CD4-positive, alpha-beta T cell treated with Interferon gamma for 1 hour (primary cell): ENCODE measurements around the gene BCR.

Experiments
- DNase-seq: peaks from one replicate; pipeline ENCODE4 v3.0.0-alpha.2; 2020

BCR gene

DNA sequence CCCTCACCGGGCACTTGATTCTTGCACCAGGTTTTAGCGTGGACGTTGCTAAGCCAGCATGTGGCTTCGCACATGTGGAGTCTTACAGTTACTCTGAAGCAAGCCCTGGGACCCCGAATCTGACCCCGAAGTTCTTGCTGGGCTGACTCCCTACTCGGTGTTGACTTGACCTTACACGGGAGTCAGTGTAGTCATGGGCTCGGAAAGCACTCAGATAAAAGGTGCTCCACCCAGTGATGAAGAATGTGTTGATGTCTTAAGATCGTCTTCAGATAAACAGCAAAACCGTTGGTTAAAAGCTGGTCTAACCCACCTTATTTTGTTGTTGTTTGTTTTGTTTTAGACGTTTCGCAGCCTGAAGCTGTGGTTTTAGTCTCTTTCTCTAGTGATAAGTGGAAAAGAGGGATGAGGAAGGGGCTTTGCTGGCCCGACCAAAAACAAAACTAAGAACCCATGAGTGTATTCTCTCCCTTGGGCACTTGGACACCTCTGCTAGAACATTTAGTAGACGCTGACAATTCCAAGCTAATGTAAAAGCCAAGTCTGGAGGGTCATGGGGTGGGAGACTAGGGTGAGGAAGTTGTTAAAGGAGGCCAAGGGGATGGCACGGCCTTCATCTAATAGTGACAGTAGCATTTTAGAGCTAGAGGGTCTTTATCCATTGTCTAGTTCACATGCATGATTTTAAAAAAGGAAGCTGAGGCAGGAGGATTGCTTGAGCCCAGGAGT, 69.9 kb downstream of the BCR start:
- DNase-seq, result no peak

GRCh38 chr22:23250785-23251363, 70.6 kb downstream of the BCR start:
- DNase-seq, result no peak

GRCh38 chr22:23251445-23252093, 71.3 kb downstream of the BCR start:
- DNase-seq, result no peak

DNA sequence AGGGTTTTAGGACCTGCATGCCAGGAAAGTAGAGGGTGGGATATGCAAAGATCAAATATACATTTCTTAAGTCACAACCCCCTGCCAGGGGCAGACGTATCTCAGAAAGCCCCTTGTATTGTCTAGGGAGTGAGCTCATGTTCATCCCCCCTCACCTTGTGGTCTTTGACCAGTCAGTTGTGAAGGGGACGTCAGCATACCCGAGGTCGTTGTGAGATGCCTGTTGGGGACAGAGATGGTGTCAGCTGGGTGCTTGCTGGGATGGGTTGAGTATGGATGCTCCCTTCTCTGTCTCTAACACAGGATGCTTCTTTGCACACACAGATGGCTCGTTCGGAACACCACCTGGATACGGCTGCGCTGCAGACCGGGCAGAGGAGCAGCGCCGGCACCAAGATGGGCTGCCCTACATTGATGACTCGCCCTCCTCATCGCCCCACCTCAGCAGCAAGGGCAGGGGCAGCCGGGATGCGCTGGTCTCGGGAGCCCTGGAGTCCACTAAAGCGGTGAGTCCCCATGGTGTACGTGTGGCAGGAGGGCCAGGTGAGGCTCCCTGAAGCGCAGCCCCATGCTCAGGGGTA, 73.3 kb downstream of the BCR start:
- no peak for DNase-seq

GRCh38 chr22:23255506-23256170, 75.3 kb downstream of the BCR start:
- DNase-seq, result no peak

GRCh38 chr22:23256171-23256932, 76.0 kb downstream of the BCR start:
- DNase-seq, result no peak

DNA sequence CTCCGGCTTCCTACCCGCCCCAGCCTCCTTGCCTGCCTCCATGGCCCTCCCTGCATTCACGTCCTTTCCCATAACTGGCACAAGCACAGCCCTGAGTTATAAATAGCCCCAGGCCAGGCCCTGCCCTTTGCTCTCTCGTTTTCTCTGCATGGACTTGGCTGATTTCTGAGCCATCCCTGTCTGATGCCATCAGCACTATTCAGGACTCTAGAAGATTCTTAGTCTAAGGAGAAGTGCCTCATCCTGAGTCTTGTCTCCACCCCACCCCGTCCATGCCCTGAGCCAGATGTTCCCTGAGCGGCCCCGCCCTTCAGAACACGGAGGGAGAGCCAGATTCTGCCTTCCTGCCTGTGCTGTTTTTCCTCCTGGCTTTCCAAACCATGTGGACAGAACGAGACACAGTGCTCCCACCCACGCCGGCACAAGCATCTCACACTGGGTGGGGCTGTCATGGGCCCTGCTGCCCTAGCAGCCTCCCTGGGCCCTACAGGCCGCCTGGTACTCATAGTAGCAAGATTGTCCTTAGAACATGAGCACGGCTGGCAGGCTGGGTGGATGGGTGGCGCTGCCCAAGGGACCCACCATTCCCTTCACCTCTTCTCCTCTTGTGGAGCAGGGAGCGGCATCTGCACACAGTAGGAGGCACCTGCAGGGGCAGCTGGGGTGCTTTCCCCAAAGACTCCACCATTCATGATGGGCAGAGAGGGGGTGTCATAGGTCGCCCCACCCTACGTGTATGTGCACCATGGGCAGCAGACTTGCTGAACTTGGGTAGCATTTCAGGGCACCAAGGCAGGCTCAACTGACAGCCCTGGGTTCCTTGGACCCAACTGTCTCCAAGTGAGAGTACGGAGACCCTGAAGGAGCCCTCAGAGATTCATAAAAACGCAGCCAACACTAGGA, 76.9 kb downstream of the BCR start:
- DNase-seq, result no peak

GRCh38 chr22:23257889-23258825, 77.8 kb downstream of the BCR start:
- no peak for DNase-seq

- no peak for DNase-seq
These were observed 78.5 kb downstream of the BCR start for GRCh38 chr22:23258826-23259170.

DNA sequence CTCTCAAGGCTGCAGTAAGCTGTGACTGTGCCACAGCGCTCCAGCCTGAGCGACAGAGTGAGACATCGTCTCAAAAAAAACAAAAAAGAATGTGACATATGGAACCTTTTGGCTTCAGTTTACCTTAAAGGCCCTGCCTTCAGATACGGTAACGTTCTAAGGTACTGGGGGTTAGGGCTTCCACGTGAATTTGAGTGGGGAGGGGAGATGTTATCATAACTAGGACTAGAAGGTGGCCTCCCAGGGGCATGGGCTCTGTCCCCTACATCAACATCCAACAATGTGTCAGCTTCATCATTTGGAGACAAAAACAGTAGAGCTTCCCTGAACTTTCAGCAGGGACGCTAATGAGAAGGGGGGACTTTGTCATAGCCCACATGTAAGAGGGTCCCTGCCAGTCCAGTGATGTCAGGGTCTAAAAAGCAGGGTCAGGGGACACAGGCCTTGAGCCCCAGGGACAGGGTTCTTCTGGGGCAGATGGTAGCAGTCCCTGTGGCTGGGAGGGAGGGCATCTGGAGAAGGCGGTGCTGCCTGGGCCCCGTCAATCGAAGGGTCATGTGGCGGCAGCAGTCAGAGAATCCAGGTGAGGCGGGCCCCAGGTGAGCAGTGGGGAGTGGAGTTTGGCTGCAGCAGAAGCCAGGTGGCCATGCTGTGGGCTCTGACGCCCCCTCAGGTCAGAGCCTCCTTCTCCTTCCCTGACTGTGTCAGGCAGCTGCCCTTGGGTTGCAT, 79.8 kb downstream of the BCR start:
- no peak for DNase-seq

GRCh38 chr22:23260645-23261581, 80.6 kb downstream of the BCR start:
- no peak for DNase-seq

DNA sequence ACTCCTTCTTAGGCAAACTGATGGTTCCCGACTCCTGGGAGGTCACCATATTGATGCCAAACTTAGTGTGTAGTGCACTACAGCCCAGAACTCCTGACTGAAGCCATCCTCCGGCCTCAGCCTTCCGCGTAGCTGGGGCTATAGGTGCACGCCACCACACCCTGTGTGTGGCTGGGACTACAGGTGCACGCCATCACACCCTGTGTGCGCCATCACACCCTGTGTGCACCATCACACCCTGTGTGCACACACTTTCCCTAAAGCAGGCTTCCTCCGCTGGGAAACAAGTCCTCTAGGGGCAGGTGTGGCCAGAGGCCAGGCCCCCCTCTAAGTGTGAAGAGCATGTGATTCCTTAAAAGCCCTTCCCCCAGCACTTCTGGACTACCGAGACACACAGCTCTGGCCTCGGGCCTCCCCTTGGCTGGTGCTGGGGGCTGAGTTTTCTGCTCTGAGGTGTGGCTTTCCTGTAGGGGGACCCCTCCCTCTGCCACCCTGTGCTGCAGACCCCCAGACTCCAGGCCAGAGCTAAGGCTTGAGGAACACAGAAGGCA, 81.7 kb downstream of the BCR start:
- DNase-seq, result no peak

GRCh38 chr22:23262518-23263332, 82.4 kb downstream of the BCR start:
- DNase-seq, result no peak

DNA sequence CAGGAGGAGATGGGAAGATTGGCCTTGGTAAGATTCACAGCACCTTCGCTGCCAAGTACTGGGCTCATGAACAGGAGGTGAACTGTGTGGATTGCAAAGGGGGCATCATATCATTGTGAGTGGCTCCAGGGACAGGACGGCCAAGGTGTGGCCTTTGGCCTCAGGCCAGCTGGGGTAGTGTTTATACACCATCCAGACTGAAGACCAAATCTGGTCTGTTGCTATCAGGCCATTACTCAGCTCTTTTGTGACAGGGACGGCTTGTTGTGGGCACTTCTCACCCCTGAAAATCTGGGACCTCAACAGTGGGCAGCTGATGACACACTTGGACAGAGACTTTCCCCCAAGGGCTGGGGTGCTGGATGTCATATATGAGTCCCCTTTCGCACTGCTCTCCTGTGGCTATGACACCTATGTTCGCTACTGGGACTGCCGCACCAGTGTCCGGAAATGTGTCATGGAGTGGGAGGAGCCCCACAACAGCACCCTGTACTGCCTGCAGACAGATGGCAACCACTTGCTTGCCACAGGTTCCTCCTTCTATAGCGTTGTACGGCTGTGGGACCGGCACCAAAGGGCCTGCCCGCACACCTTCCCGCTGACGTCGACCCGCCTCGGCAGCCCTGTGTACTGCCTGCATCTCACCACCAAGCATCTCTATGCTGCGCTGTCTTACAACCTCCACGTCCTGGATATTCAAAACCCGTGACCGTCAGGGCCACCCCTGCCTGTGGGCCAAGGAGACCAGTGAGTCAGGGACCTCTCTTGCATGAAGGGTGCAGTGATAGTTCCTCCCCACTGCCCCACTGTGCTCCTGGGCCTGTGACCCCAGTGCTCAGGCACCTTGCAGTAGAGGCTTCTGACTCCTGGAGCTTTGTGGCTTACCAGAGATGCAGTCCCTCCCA, 83.6 kb downstream of the BCR start:
- DNase-seq, result peak; percentile 84

DNA sequence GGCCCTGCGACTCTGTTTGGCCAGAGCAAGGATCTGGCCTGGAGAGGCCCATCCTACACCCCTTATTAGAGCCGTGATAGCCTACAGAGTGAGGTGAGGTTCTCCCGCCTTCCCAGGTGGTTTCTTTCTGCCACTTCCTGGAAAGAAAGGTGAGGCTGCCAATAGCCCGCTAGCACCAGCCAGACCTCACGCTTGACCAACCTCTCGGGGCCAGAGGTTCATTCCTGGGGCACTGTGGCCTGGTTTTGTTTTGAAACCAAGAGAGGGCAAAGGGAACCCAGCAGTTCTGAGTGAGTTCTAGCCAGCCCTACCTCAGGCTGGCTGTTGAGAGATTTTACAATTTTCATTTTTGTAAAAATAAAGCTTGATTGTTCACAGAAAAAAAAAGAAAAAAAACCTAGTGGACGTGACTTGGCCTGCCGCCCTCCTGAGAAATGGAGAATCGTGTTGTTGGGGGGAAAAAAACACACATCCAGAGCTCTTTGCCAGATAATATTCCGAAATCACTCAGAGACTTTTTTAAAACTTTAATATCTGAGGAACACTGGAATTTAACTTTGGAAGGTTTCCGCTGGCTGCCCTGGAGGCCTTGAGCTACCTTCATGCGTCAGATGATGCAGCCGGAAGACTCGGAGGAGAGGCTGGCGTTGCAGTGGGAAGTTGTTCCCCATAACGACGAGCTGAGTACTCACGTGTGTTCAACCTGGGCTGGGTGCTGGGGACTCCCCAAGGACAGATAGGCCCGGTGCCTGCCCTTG, 84.5 kb downstream of the BCR start:
- no peak for DNase-seq

GRCh38 chr22:23265368-23265700, 85.0 kb downstream of the BCR start:
- DNase-seq, result no peak
